ENCODE results near the gene STAT5A. TPM values are rescaled to one million over a fixed set of nuclear protein-coding genes. Genes with fewer than 3 reads are reported as not detected.
A peak's percentile ranks its signal among the peaks of the same experiment; 100 is the strongest.

STAT5A gene
- total and polyA plus RNA-seq, 2 experiments from 2014 or later = 2.3 to 18.1 TPM

- peaks cover 3% of the 10 kb centered on the region for H3K27me3 Mint-ChIP-seq (ENCODE audit: insufficient read depth, low read depth, poor library complexity)
- H3K36me3 Mint-ChIP-seq (ENCODE audit: low read depth) = no peaks in the 10 kb centered on the region
These were observed 66.9 kb downstream of the STAT5A start for GRCh38 chr17:42354956-42355843.

More at GRCh38 chr17:42354956-42355843, 66.9 kb downstream of the STAT5A start:
- Histone ChIP-seq H3F3A (replicated peaks; ENCODE audit: low read depth) (no peaks in the 10 kb centered on the region; the same call in 1 of the 2 replicates), H3K4me3 (no peak overlapping the region), H3K36me3 (ENCODE audit: insufficient read depth) (no peaks in the 10 kb centered on the region), H4K20me1 (replicated peaks; ENCODE audit: insufficient read depth) (peaks cover 12% of the 10 kb centered on the region; the same call in 1 of the 2 replicates), H3K27me3 (ENCODE audit: insufficient read depth) (no peaks in the 10 kb centered on the region), H3K9me2 (ENCODE audit: insufficient read depth) (no peaks in the 10 kb centered on the region), H3K4me1 (ENCODE audit: insufficient read depth) (no peaks in the 10 kb centered on the region), H3K27ac (ENCODE audit: low read depth) (peak overlapping the region; percentile 35; the same call in 1 of the 2 replicates), H3K4me2 (no peak overlapping the region), H3K79me2 (replicated peaks; ENCODE audit: insufficient read depth) (peaks cover 93% of the 10 kb centered on the region), H2AFZ (no peak overlapping the region)
- no peak for TF ChIP-seq POLR2AphosphoS5 (IDR thresholded peaks at IDR 0.05; ENCODE audit: low read depth)
- no peak for TF ChIP-seq JUNB (IDR thresholded peaks at IDR 0.05; ENCODE audit: unreplicated experiment)
- TF ChIP-seq CREB1 (CRISPR knock-in tag; IDR thresholded peaks at IDR 0.05; ENCODE audit: low read depth) = no peak
- TF ChIP-seq ETS1 (IDR thresholded peaks at IDR 0.05) = no peak
- TF ChIP-seq REST (IDR thresholded peaks at IDR 0.05; ENCODE audit: unreplicated experiment) = no peak
- no peak for TF ChIP-seq ZNF114 (CRISPR knock-in tag; IDR thresholded peaks at IDR 0.05)
- no peak for TF ChIP-seq CTCF (conservative IDR thresholded peaks at IDR 0.05; ENCODE audit: low read depth in 2 of 2)
- no peak for TF ChIP-seq EZH2phosphoT487 (IDR thresholded peaks at IDR 0.05; ENCODE audit: unreplicated experiment)
- no peak for TF ChIP-seq NANOG (IDR thresholded peaks at IDR 0.05; ENCODE audit: borderline replicate concordance)
- no peak for TF ChIP-seq STAT1 (IDR thresholded peaks at IDR 0.05; ENCODE audit: unreplicated experiment)
- no peak for TF ChIP-seq ZNF462 (CRISPR knock-in tag; IDR thresholded peaks at IDR 0.05)
- no peak for TF ChIP-seq EZH2 (IDR thresholded peaks at IDR 0.05; ENCODE audit: low read depth, unreplicated experiment)
- no peak for TF ChIP-seq ZNF331 (CRISPR knock-in tag; IDR thresholded peaks at IDR 0.05; ENCODE audit: low read depth)
- H3K9me3 Mint-ChIP-seq = no peaks in the 10 kb centered on the region
- no peak for DNase-seq (ENCODE audit: low spot score)
- H3K4me3 Mint-ChIP-seq = no peak overlapping the region
- no peak for ATAC-seq
- H3K27ac Mint-ChIP-seq = no peak overlapping the region
- H3K4me1 Mint-ChIP-seq = peaks cover 7% of the 10 kb centered on the region

Measured in GM23338 (cell line).